ENCODE measurements around the gene PAX6.
A peak's percentile ranks its signal among the peaks of the same experiment; 100 is the strongest.
"Not testable (repeated sequence)": the region's sequence is repeated elsewhere in the genome, so short reads cannot be mapped to it uniquely, and the experiment has no call there.

The PAX6 gene

GRCh38 chr11:31767685-31768084, 43.4 kb downstream of the PAX6 start:
- no peak for DNase-seq (ENCODE audit: low spot score)

GRCh38 chr11:31767066-31767465, 44.1 kb downstream of the PAX6 start:
- DNase-seq (ENCODE audit: low spot score): no peak

- DNase-seq (ENCODE audit: low spot score): peak; percentile 67
These were observed 46.4 kb downstream of the PAX6 start for GRCh38 chr11:31764766-31765165.

- DNase-seq (ENCODE audit: low spot score): no peak
These were observed 46.9 kb downstream of the PAX6 start for GRCh38 chr11:31764261-31764660.

GRCh38 chr11:31763296-31763695, 47.8 kb downstream of the PAX6 start:
- DNase-seq (ENCODE audit: low spot score): no peak

- DNase-seq (ENCODE audit: low spot score): peak; percentile 43
These were observed 49.5 kb downstream of the PAX6 start for GRCh38 chr11:31761636-31762035.

GRCh38 chr11:31757260-31757835, 53.8 kb downstream of the PAX6 start:
- DNase-seq (ENCODE audit: low spot score): no peak

- no peak for DNase-seq (ENCODE audit: low spot score)
These were observed 63.5 kb downstream of the PAX6 start for GRCh38 chr11:31747581-31747980.

GRCh38 chr11:31740731-31741368, 70.3 kb downstream of the PAX6 start:
- DNase-seq (ENCODE audit: low spot score): not testable (repeated sequence)

GRCh38 chr11:31740131-31740530, 71.0 kb downstream of the PAX6 start:
- DNase-seq (ENCODE audit: low spot score): no peak
